ENCODE data around the gene SMTNL2. TPM values are rescaled to one million over a fixed set of nuclear protein-coding genes. Genes with fewer than 3 reads are reported as not detected.
"Not testable (repeated sequence)": the region's sequence is repeated elsewhere in the genome, so short reads cannot be mapped to it uniquely, and the experiment has no call there.

Gene SMTNL2
- total and polyA plus RNA-seq, 9 of the 15 experiments (the other 6 are each of a cell fraction or from before 2014, with no cell fraction given), result not detected

GRCh38 chr17:4604736-4605135 lies 20.4 kb downstream of the SMTNL2 start:
- CTCF ChIA-PET (ENCODE audit: low intra/inter-chr PET ratio), result interaction anchor here (0.7 kb wide), 1 partner anchor 21 kb away, joined by 3 read pairs; no protein-coding TSS in a partner anchor
- intact Hi-C loops (cut with micrococcal nuclease); H3K27ac ChIP-seq (ENCODE audit: extremely low read depth, low read depth, low read length): not testable (repeated sequence)

DNA sequence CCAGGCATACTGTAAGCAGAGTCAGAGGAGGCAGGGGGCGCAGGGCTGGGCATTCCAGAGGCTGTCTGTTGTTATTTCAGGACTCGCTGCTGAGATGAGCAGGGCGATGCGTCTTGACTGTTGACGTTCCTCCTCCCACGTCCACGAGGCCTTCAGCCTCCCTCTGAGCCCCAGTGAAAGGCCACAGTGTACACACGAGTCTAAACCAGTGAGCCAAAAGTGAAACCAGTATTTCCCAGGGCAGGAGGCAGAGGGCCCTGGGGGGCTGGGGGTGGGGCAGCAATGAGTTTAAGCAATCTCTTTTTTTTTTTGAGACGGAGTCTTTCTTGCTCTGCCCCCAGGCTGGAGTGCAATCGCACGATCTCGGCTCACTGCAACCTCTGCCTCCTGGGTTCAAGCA lies 21.5 kb downstream of the SMTNL2 start:
- BruUV-seq (replicated peaks), result no TSS peak
- WGBS (ENCODE audit: insufficient coverage, low coverage, missing lambda C conversion rate), result 19% methylated on average over 8 of the region's 12 CpGs
- intact Hi-C loops (cut with micrococcal nuclease), result no loop called here
- no peaks in the 10 kb centered on the region for H3K79me2 ChIP-seq (ENCODE audit: control insufficient read depth, insufficient read depth, low read length)
- ATAC-seq (no peak), FAIRE-seq (no peak), DNase-seq (ENCODE audit: extremely low read depth in 1 of 4, low spot score in 3 of 4) (no peak)
- 0 out of 2 replicates have a peak, but pooled peaks cover 6% of the 10 kb centered on the region for H4K20me1 ChIP-seq (replicated peaks; ENCODE audit: control insufficient read depth, insufficient read depth, low read length)
- in situ Hi-C loops (cut with MboI), result no loop called here
- POLR2A ChIA-PET, result no interaction called here
- no peaks in the 10 kb centered on the region for H3K9me1 ChIP-seq (ENCODE audit: control insufficient read depth, insufficient read depth, low read length)
- no peaks in the 10 kb centered on the region for H3K9me3 ChIP-seq (replicated peaks; ENCODE audit: control insufficient read depth, insufficient read depth, low read depth, low read length)
- no peak for TF ChIP-seq NONO (IDR thresholded peaks at IDR 0.05; ENCODE audit: low read depth in 2 of 2, low read length in 1 of 2)
- peaks cover 20 to 61% of the 10 kb centered on the region in 2 experiments for H3K27me3 ChIP-seq (ENCODE audit: control insufficient read depth in 2 of 2, insufficient read depth in 2 of 2, low read length in 2 of 2)
- H3K36me3 ChIP-seq (ENCODE audit: control insufficient read depth, insufficient read depth, low read length), result no peaks in the 10 kb centered on the region
- no peak overlapping the region for H3K4me3 ChIP-seq
- no peak overlapping the region for H3K27ac ChIP-seq (ENCODE audit: extremely low read depth, low read depth, low read length)
- no peak overlapping the region for H2AFZ ChIP-seq (ENCODE audit: low read depth, low read length)
- H3K4me1 ChIP-seq (replicated peaks in 1 of 2; ENCODE audit: control insufficient read depth in 2 of 2, insufficient read depth in 2 of 2, low read length in 2 of 2), result peaks cover 3 to 7% of the 10 kb centered on the region in 2 experiments; a peak in 3 of 5 replicates
- no peak overlapping the region for H3K9ac ChIP-seq (ENCODE audit: insufficient read depth in 1 of 2, low read depth in 2 of 2, low read length in 2 of 2)
- CTCF ChIA-PET (ENCODE audit: low intra/inter-chr PET ratio), result no interaction called here
- H3K4me2 ChIP-seq (ENCODE audit: insufficient read depth, low read length), result no peak overlapping the region

More at GRCh38 chr17:4604736-4605135, 20.4 kb downstream of the SMTNL2 start:
- WGBS (ENCODE audit: insufficient coverage, low coverage, missing lambda C conversion rate), result 7% methylated on average over 8 of the region's 11 CpGs
- POLR2A ChIA-PET, result interaction anchor here (0.5 kb wide), 1 partner anchor 51 kb away, joined by 4 read pairs; no protein-coding TSS in a partner anchor
- H3K27me3 ChIP-seq (ENCODE audit: control insufficient read depth in 2 of 2, insufficient read depth in 2 of 2, low read length in 2 of 2), result peaks cover 18 to 59% of the 10 kb centered on the region in 2 experiments
- H4K20me1 ChIP-seq (replicated peaks; ENCODE audit: control insufficient read depth, insufficient read depth, low read length); FAIRE-seq; H3K9ac ChIP-seq (ENCODE audit: insufficient read depth in 1 of 2, low read depth in 2 of 2, low read length in 2 of 2); H3K79me2 ChIP-seq (ENCODE audit: control insufficient read depth, insufficient read depth, low read length); BruUV-seq (replicated peaks); H3K9me1 ChIP-seq (ENCODE audit: control insufficient read depth, insufficient read depth, low read length); H2AFZ ChIP-seq (ENCODE audit: low read depth, low read length); in situ Hi-C loops (cut with MboI); H3K9me3 ChIP-seq (replicated peaks; ENCODE audit: control insufficient read depth, insufficient read depth, low read depth, low read length); ATAC-seq; H3K4me2 ChIP-seq (ENCODE audit: insufficient read depth, low read length); H3K36me3 ChIP-seq (ENCODE audit: control insufficient read depth, insufficient read depth, low read length); DNase-seq (ENCODE audit: extremely low read depth in 1 of 4, low spot score in 3 of 4); H3K4me3 ChIP-seq: not testable (repeated sequence)
- peaks cover 3 to 11% of the 10 kb centered on the region in 2 experiments; a peak in 3 of 5 replicates for H3K4me1 ChIP-seq (replicated peaks in 1 of 2; ENCODE audit: control insufficient read depth in 2 of 2, insufficient read depth in 2 of 2, low read length in 2 of 2)
